Measurements from ENCODE around the gene CDC42EP2. TPM values are rescaled to one million over a fixed set of nuclear protein-coding genes. Genes with fewer than 3 reads are reported as not detected.

The CDC42EP2 gene
- total and polyA plus RNA-seq, 2 of the 13 experiments (the other 11 are each of a cell fraction or from before 2014, with no cell fraction given): 2.3 to 7.1 TPM

DNA sequence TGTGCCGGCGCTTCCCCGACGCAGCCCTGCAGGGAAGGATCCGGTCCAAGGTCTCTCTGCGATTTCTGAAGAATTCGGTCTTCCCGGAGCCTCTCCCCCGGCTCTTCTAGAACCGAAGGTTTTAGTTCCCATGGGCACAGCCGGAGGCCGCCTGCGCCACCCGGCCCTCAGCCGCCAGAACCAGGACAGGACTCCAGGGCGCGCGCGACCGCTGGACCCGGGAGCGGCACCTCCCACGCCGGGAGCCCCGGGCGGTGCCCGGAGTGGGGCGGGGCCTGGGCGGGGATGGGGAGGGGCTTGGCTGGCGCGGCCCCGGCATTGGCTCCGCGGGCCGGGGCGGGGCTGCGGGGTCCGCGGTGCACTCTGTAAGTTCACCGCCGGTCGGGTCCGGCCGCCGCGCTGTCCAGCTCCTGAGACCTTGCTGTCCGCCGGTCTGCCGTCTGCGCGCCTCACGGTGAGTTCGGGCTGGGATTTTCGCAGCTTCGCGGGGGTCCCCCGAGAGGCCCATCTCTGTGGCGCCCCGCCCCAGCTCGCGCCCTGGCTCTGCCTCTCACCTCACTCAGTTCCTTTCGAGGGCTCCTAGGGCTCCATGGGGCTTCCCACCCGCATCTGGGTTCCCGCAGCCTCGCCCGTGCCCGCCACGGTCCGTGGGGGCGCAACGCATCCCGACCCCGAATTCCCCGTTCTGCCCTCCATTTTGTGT is at the start of gene CDC42EP2 (continued):
- TF ChIP-seq, protein P1, sequence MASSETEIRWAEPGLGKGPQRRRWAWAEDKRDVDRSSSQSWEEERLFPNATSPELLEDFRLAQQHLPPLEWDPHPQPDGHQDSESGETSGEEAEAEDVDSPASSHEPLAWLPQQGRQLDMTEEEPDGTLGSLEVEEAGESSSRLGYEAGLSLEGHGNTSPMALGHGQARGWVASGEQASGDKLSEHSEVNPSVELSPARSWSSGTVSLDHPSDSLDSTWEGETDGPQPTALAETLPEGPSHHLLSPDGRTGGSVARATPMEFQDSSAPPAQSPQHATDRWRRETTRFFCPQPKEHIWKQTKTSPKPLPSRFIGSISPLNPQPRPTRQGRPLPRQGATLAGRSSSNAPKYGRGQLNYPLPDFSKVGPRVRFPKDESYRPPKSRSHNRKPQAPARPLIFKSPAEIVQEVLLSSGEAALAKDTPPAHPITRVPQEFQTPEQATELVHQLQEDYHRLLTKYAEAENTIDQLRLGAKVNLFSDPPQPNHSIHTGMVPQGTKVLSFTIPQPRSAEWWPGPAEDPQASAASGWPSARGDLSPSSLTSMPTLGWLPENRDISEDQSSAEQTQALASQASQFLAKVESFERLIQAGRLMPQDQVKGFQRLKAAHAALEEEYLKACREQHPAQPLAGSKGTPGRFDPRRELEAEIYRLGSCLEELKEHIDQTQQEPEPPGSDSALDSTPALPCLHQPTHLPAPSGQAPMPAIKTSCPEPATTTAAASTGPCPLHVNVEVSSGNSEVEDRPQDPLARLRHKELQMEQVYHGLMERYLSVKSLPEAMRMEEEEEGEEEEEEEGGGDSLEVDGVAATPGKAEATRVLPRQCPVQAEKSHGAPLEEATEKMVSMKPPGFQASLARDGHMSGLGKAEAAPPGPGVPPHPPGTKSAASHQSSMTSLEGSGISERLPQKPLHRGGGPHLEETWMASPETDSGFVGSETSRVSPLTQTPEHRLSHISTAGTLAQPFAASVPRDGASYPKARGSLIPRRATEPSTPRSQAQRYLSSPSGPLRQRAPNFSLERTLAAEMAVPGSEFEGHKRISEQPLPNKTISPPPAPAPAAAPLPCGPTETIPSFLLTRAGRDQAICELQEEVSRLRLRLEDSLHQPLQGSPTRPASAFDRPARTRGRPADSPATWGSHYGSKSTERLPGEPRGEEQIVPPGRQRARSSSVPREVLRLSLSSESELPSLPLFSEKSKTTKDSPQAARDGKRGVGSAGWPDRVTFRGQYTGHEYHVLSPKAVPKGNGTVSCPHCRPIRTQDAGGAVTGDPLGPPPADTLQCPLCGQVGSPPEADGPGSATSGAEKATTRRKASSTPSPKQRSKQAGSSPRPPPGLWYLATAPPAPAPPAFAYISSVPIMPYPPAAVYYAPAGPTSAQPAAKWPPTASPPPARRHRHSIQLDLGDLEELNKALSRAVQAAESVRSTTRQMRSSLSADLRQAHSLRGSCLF (CRISPR knock-in tag; IDR thresholded peaks at IDR 0.05; ENCODE audit: borderline replicate concordance): no peak
- TF ChIP-seq, protein P2, sequence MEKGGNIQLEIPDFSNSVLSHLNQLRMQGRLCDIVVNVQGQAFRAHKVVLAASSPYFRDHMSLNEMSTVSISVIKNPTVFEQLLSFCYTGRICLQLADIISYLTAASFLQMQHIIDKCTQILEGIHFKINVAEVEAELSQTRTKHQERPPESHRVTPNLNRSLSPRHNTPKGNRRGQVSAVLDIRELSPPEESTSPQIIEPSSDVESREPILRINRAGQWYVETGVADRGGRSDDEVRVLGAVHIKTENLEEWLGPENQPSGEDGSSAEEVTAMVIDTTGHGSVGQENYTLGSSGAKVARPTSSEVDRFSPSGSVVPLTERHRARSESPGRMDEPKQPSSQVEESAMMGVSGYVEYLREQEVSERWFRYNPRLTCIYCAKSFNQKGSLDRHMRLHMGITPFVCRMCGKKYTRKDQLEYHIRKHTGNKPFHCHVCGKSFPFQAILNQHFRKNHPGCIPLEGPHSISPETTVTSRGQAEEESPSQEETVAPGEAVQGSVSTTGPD (CRISPR knock-in tag; IDR thresholded peaks at IDR 0.05): no peak
- TF ChIP-seq NRL (CRISPR knock-in tag; IDR thresholded peaks at IDR 0.05; ENCODE audit: borderline replicate concordance) (no peak; the same call in 1 of the 2 replicates), ZNF614 (CRISPR knock-in tag; IDR thresholded peaks at IDR 0.05; ENCODE audit: borderline replicate concordance) (no peak), NPAS2 (CRISPR knock-in tag; IDR thresholded peaks at IDR 0.05; ENCODE audit: borderline replicate concordance) (no peak), ZNF296 (CRISPR knock-in tag; conservative IDR thresholded peaks at IDR 0.05) (0 out of 2 replicates have a peak, but pooled peaks have one; percentile 21), ZFAT (CRISPR knock-in tag; conservative IDR thresholded peaks at IDR 0.05) (0 out of 2 replicates have a peak, but pooled peaks have one; percentile 51), MEIS1 (CRISPR knock-in tag; IDR thresholded peaks at IDR 0.05; ENCODE audit: borderline replicate concordance) (0 out of 2 replicates have a peak, but pooled peaks have one; percentile 9), EHMT2 (IDR thresholded peaks at IDR 0.05; ENCODE audit: borderline replicate concordance, low read depth, low read length) (no peak)
- TF ChIP-seq, protein P3, sequence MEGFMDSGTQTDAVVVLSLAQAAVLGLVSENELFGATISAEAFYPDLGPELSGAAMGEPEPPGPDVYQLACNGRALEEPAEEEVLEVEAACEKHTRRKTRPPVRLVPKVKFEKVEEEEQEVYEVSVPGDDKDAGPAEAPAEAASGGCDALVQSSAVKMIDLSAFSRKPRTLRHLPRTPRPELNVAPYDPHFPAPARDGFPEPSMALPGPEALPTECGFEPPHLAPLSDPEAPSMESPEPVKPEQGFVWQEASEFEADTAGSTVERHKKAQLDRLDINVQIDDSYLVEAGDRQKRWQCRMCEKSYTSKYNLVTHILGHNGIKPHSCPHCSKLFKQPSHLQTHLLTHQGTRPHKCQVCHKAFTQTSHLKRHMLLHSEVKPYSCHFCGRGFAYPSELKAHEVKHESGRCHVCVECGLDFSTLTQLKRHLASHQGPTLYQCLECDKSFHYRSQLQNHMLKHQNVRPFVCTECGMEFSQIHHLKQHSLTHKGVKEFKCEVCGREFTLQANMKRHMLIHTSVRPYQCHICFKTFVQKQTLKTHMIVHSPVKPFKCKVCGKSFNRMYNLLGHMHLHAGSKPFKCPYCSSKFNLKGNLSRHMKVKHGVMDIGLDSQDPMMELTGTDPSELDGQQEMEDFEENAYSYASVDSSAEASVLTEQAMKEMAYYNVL (CRISPR knock-in tag; IDR thresholded peaks at IDR 0.05; ENCODE audit: borderline replicate concordance): no peak
- TF ChIP-seq, protein P4, sequence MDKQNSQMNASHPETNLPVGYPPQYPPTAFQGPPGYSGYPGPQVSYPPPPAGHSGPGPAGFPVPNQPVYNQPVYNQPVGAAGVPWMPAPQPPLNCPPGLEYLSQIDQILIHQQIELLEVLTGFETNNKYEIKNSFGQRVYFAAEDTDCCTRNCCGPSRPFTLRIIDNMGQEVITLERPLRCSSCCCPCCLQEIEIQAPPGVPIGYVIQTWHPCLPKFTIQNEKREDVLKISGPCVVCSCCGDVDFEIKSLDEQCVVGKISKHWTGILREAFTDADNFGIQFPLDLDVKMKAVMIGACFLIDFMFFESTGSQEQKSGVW (CRISPR knock-in tag; IDR thresholded peaks at IDR 0.05; ENCODE audit: borderline replicate concordance): no peak
- TF ChIP-seq, protein P5, sequence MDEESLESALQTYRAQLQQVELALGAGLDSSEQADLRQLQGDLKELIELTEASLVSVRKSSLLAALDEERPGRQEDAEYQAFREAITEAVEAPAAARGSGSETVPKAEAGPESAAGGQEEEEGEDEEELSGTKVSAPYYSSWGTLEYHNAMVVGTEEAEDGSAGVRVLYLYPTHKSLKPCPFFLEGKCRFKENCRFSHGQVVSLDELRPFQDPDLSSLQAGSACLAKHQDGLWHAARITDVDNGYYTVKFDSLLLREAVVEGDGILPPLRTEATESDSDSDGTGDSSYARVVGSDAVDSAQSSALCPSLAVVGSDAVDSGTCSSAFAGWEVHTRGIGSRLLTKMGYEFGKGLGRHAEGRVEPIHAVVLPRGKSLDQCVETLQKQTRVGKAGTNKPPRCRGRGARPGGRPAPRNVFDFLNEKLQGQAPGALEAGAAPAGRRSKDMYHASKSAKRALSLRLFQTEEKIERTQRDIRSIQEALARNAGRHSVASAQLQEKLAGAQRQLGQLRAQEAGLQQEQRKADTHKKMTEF (CRISPR knock-in tag; IDR thresholded peaks at IDR 0.05): peak; percentile 4; the same call in 1 of the 2 replicates
